Activated CD8-positive, alpha-beta memory T cell treated with anti-CD3 and anti-CD28 coated beads for 36 hours (primary cell): Measurements from ENCODE around the gene NFAT5. TPM values are rescaled to one million over a fixed set of nuclear protein-coding genes. Genes with fewer than 3 reads are reported as not detected.

Experiments
- CTCF ChIA-PET: fragments of 350-600 bp; sonication (Branson Sonifier 250); formaldehyde crosslinking; loops from one replicate; lab custom pipeline; 2021; ENCODE audit warnings: antibody characterized with exemption; lab: Charles Lee
- POLR2A ChIA-PET: fragments of 350-600 bp; sonication (Branson Sonifier 250); formaldehyde crosslinking; loops from one replicate; lab custom pipeline; 2021; ENCODE audit warnings: antibody characterized with exemption; lab: Charles Lee
- total RNA-seq, 2 experiments: library from RNA; stranded (reverse); gene quantifications; one replicate each; pipeline ENCODE4 v1.2.3, GENCODE V29; 2021

NFAT5 gene
- total RNA-seq, 2 experiments from 2014 or later = 39.8 to 40.0 TPM

DNA sequence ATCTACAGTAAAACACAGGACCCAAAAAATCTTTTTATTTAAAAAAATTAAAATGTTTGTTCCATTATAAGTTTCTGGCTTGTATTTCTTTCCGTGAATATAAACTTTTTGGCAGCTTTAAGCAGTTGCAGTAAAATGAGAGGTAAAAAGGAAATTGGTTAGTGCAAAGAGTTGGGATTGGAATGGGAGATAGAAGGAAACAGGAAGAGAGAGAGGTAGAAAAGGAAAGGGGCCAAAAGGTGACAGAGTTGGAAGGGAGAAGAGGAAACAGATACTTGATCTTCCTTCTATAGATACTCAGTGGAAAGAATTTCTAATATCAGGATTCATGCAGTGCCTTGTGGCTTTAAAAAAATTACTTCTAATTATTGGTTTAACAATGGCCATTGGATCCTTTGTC lies 97.1 kb downstream of the NFAT5 start:
- ChIA-PET POLR2A (interaction anchor here (0.6 kb wide), 1 partner anchor 787 kb away, joined by 9 read pairs; no protein-coding TSS in a partner anchor), CTCF (interaction anchor here (0.7 kb wide), 2 partner anchors 273 to 436 kb away, joined by 3 read pairs; no protein-coding TSS in a partner anchor)

DNA sequence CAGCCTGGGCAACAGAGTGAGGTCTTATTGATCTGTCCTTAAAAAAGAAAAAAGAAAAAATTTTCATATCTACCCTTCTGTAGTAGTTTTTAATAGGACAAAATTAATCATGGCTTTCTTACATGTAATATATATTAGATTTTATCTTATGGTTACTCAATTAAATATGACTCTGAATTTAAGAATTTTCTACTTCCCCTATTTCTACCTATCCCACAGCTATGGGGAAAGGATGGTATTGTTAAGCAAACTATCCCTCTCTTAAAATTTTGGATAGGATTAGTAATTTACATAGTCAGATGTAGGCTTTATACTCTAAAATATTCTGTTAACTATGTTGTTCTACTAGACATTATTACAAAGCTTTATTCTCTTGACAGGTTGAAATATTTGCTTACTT lies 98.1 kb downstream of the NFAT5 start:
- CTCF ChIA-PET = no interaction called here
- POLR2A ChIA-PET = no interaction called here

DNA sequence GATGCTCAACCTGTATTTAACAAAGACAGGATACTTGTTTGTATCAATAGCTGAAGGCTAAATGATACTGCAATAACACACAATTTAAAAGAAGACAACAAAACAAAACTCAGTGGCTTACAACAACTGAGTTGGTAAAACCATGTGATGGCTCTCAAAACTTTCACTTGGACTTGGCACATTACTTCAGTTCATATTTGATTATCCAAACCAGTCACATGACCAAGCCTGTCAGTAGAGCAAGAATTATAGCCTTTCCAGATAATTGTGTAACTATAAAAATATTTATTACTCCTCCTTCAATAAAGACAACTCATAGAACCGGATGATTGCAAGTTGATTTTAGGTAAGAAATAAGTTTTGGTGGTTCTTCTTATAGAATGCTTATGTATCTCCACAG lies 103.8 kb downstream of the NFAT5 start:
- POLR2A ChIA-PET = no interaction called here
- CTCF ChIA-PET = no interaction called here

DNA sequence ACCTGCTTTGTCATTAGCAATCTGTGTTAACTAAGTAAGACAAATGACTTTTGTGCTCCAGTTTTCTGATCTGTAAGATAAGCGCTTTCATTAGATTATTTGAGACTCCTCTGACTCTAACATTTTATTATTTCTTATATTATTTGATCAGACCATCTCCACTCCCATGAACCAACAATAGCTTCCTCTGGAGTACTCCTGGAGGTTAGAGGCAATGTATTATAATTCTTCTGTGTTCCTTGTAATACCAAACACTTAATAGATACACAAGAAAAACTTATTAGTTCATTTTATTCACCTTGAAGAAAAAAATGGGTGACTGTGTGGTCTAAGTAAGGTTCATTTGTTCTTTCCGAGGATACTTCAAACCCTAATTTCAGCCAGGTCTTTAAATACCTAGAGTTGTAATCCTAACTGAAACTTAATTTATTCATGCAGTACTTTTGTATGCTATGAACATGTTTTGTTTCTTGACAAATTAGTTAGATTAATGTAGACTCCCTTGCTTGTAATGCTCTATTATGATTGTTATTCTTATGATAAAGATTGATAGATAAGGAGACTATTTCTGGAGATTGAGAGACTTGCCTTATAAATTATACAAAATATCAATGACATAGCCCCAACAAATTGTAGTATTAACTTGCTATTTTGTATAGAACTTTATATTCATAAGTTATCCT lies 106.7 kb downstream of the NFAT5 start:
- POLR2A ChIA-PET = interaction anchor here (0.5 kb wide), 1 partner anchor 135 kb away, joined by 7 read pairs; no protein-coding TSS in a partner anchor
- CTCF ChIA-PET = no interaction called here

DNA sequence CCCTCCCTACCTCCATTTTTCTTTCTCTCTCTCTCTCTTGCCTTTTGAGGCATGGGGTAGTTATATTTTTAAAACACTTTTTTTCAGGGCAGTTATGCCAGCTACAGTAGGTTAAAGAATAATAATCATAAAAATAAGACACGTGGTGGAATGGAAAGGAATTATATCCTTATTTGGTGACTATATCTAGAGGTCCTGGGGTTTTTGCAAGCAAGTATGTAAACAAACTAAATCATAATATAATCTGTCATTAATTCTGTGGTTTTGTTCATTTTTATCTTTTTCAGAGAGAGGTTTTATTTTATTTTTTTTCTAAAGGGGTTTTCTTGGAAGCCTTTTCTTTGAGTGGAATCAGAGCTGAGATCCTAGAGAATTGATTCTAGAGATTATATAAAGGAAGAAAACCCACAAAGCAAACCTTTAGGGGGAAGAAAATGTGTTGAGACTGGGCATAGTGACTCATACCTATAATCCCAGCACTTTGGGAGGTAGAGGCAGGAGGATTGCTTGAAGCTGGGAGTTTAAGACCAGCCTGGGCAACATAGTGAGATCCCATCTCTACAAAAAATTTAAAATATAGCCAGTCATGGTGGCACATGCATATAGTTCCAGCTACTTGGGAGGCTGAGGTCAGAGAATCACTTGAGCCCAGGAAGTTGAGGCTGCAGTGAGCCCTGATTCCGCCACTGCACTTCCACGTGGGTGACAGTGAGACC lies 107.4 kb downstream of the NFAT5 start:
- CTCF ChIA-PET = no interaction called here
- POLR2A ChIA-PET = no interaction called here

- ChIA-PET POLR2A (no interaction called here), CTCF (no interaction called here)
Observed at GRCh38 chr16:69680358-69680757, 114.6 kb downstream of the NFAT5 start.

DNA sequence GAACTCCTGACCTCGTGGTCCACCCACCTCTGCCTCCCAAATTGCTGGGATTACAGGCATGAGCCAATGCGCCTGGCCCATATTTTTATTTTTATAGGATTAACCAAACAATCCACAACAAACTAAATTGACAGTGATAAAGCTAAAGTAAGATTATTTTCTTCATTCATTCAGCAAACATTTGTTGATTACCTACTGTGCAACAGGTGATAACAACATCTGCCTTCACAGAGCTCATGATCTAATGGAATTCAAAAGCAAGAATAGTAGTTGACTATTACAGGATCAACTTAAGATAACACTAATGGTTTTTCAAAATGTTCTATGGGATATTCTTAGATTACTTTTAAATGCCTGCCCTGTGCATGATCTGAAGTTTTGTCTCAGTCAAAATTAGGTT lies 122.8 kb downstream of the NFAT5 start:
- ChIA-PET POLR2A (no interaction called here), CTCF (no interaction called here)

GRCh38 chr16:69691980-69692911 lies 126.5 kb downstream of the NFAT5 start:
- POLR2A ChIA-PET = no interaction called here

GRCh38 chr16:69693916-69694315 lies 128.2 kb downstream of the NFAT5 start:
- ChIA-PET CTCF (no interaction called here), POLR2A (no interaction called here)

More at GRCh38 chr16:69691980-69692911, 126.5 kb downstream of the NFAT5 start:
- CTCF ChIA-PET = interaction anchor here (0.6 kb wide), 1 partner anchor 40 kb away, joined by 3 read pairs; no protein-coding TSS in a partner anchor

GRCh38 chr16:69698404-69698803 lies 132.6 kb downstream of the NFAT5 start:
- CTCF ChIA-PET = no interaction called here
- POLR2A ChIA-PET = no interaction called here

DNA sequence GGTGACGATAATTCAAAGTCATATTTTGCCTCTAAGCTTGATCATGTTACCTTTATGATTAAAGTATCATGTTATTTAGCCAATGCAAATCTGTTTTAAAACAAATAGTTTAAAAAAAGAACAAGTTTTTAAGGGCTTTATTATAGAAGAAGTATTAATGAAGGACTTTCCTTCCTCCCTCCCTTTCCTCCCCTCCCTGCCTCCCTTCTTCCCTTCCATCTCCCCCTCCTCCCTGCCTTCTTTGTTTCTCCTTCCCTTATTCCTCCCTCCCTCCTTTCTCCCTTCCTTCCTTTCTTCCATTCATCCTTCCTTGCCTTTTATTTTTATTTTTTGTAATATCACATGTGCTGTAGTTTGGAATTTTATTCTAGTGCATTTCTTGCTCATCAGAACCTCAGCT lies 134.1 kb downstream of the NFAT5 start:
- ChIA-PET POLR2A (no interaction called here), CTCF (interaction anchor here (0.6 kb wide), 1 partner anchor 58 kb away, joined by 3 read pairs; no protein-coding TSS in a partner anchor)

DNA sequence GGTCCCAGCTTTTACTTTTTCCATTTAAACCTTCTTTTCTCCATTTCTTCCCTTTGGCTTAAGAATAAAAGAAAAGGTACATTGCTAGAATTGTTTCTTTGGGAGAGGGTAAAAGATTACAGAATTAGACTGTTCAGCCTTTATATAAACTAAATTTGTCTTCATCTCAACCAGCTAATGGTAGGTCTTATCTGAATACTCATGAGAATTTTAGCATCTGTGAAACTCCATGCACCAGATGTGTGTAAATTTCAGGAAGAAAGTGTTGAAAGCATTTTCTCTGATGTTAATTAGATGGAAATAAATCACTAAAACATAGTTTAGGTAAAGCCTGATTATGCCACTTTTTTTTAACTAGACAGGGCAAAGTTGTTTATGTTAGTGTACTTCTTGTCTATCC lies 135.7 kb downstream of the NFAT5 start:
- ChIA-PET CTCF (interaction anchor here (0.5 kb wide), 1 partner anchor 123 kb away, joined by 3 read pairs; no protein-coding TSS in a partner anchor), POLR2A (no interaction called here)

DNA sequence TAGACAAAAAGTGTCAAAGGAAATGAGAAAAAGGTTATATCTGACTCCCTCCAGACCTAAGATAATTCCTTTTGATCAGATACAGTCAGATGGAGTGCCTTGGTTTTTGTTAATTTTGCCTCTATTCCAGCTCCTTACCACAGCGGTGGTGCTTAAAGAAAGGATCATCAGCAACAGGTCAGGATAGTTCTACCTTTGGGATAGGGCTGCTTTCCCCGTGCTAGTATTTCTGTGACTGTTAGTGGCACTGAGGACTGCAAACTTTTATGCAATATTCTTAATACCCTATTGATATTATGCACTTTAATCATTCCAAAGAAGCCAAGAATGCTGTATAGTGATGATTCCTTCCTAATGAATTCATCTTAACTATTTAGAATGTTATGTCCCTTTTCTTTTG lies 136.1 kb downstream of the NFAT5 start:
- ChIA-PET POLR2A (no interaction called here), CTCF (no interaction called here)

DNA sequence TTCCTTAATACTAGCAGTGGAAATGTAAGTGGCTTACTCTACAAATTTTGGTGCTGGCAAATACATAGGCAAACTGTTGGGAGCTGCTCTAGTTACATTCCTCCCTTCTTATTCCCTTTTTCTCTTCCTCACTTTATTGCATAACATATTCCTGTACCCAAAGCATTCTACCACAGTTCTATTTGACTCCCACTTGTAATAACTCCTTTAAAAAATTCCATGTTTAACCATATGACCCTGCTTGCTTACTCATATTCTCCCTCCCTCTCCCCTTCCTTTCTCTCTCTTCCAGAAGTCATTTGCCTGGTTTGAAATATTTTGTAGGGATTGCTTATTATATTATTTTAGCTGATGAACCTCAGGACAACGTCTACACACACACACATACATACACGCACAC lies 137.9 kb downstream of the NFAT5 start:
- POLR2A ChIA-PET = no interaction called here
- CTCF ChIA-PET = interaction anchor here (2.1 kb wide), 1 partner anchor 51 kb away, joined by 4 read pairs; the partner anchor contains the start of gene NOB1

GRCh38 chr16:69706256-69706974 lies 140.6 kb downstream of the NFAT5 start:
- CTCF ChIA-PET = interaction anchor here (0.7 to 2.1 kb wide), 2 partner anchors 48 to 647 kb away, joined by 3 to 8 read pairs; partner anchors contain the start of gene NOB1
- POLR2A ChIA-PET = interaction anchor here (0.6 to 0.7 kb wide), 2 partner anchors 266 to 840 kb away, joined by 3 read pairs; no protein-coding TSS in a partner anchor

DNA sequence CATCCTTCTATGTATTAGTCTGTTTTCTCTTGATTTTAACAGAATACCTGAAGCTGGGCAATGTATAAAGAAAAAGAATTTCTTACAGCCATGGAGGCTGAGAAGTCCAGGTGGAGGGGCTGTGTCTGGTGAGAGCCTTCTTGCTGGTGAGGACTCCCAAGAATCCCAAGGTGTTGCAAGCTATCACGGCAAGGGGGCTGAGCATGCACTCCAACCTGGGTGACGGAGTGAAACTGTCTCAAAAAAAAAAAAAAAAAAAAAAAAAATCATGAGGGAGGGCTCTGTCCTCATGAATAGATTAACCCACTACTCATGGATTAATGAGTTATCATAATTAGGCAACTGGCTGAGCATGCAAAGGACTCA lies 141.2 kb downstream of the NFAT5 start:
- ChIA-PET CTCF (interaction anchor here (0.7 to 2.1 kb wide), 2 partner anchors 48 to 646 kb away, joined by 3 to 8 read pairs; partner anchors contain the start of gene NOB1), POLR2A (interaction anchor here (0.6 kb wide), 1 partner anchor 840 kb away, joined by 3 read pairs; no protein-coding TSS in a partner anchor)

DNA sequence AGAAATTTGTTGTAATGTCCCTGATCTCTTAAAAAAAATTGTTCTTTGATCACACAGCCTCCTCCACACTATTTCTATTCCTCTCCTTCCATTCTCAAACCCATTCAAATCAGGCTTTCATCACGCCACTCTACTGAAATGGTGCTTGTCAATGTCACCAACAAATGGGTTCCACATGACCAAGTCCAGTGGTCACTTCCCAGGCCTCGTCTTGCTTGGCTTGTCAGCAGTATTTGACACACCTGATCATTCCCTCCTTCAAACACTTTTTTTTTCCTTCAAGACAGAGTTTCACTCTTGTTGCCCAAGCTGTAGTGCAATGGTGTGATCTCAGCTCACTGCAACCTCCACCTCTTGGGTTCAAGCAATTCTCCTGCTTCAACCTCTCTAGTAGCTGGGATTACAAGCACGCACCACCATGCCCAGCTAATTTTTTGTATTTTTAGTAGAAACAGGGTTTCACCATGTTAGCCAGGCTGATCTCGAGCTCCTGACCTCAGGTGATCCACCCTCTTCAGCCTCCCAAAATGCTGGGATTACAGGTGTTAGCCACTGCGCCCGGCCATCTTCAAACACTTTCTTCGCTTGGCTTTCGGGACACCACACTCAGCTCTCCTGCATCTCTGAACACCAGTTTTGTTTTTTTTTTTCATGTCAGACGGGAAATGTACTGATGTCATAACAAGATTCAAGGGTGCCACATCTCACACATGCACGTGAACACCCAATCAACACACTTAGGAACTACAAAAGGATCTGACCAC lies 142.3 kb downstream of the NFAT5 start:
- POLR2A ChIA-PET = no interaction called here
- CTCF ChIA-PET = interaction anchor here (1.1 to 2.1 kb wide), 3 partner anchors 19 to 46 kb away, joined by 3 to 8 read pairs (median 4); partner anchors contain the start of gene NOB1
